NCI-H446 treated with DMSO at 0.1 percent for 48 hours (cell line): ENCODE measurements around the gene LHPP.

Source experiments
- DNase-seq: peaks from one replicate; lab custom pipeline; 2025; lab: John Stamatoyannopoulos, UW

Gene LHPP

DNA sequence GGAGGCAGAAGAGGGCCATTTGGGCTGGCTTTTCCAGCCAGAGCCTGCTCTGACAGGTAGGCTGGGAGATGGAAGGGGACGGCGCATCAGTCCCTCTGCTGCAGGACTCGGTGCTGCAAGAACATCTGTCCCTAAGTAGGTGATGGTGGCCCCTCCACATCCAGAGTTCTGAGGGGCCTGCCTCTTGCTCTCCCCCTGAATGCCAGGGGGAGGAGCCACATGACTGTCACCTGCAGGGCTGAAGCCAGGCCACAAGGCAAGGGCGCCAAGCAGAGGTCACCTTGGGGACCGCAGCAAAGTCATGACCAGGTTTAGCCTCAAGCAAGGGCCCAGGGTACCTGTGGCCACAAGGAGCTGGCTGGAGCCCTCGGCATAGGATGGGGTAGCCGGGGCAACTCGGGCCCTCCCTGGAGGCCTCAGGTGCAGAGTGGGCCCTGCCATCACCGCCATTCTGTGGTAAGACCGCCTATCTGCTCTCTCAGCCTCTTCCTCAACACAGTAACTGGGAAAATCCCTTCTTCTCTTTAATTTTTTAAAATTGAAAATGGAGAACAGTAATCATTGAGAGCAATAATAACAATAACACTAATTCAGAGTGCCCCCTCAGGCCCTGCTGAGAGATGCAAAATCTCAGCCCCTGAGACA is 183.3 kb downstream of the LHPP start:
- DNase-seq: no peak

DNA sequence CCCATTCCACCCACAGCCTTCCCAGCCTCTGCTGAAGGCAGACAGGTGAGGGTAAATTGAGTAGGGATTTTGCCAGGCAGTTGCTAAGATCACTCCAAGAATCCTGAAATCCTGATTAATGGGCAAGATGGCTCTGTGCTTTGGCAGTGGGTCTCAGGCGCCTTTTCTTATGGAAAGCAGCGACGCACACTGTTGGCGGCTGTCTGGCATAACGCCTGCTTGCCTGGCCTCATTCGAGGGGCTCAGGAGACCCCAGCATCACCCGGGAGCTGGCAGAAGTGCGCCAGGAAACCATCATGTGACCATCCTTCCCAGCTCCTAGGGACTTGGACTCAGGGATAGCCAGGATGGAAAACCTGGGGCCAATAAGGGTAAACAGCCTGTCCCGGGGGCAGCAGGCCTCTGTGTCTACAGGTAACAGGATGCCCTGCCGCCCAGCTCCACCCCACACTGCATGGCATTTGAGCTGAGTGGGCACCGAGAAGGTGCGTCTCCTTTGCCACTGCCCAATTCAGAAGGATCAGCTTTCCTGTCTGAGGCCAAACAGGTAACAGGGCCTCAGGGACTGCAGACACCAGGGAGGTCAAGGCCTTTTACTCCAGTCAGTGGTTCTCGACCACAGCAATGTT is 184.0 kb downstream of the LHPP start:
- DNase-seq: no peak

DNA sequence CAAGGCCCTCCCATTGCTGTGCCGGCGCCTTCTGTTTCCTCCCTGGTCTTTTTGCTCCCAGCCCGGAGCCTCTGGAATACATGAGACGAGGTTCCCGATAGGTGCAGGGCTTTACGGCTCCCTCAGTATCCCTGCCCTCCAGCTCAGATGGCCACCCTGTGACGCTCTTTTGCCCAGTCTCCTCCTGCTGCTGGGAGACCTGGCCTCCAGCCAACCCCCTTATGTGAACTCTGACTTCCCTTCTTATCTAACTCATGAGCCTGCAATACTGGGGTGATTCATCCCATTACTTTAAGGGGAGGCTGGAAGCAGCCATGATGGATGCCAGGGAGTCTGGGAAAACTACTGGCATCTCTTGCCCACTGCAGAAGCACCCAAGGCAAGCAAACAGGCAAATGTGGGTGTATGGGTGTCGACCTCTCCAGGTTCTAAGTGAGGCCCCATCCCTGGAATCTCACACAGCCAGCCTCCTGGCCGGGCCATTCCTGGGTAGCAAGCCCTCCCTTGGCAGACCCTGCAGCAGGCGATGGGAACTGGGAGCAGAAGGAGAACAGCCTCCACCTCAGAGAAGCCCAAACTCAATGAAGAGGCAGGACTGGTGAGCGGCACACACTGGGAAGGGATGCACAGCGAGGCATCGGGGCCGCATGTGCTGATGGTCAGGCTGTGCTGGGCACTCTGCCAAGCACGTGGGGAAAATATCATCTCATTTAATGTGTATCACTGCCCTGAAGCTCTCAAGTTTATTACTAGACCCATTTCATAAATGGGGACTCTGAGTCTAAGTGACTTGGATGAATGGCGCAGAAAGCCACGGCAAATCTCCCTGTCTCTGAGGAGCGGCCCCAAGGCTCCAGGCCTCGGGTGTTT is 185.1 kb downstream of the LHPP start:
- DNase-seq: no peak

DNA sequence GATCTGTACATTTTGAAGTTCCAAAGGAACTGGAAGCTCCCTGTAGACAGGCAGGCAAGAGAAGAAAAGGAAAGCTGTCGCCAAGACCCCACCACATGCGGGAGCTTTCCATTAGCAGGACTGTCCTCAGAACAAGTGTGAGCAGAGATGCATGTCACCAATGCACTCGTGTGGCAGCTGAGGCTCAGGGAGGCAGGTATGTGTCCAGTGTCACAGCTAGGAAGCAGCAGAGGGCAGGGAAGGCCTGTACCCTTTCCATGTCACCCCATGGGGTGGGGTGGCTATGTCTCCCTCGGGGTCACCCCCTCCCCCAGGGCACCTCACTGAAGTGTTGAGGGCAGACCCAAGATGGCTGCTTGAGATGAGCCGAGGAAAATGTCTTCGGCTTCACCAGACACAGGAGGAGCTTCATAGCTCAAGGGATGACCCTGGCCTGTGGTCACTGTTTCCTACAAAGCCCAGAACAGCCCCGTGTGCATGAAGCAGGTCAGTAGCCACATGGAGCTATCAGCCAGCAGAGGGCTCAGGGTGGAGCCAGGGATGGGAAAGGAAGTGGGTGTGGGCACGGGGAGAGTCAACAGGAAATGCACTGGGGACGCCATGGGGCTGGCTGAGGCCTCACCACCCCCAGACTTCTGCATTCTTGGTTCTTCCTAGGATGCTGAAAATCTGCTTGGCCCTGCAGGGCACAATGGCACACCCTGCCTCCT is 186.0 kb downstream of the LHPP start:
- no peak for DNase-seq

DNA sequence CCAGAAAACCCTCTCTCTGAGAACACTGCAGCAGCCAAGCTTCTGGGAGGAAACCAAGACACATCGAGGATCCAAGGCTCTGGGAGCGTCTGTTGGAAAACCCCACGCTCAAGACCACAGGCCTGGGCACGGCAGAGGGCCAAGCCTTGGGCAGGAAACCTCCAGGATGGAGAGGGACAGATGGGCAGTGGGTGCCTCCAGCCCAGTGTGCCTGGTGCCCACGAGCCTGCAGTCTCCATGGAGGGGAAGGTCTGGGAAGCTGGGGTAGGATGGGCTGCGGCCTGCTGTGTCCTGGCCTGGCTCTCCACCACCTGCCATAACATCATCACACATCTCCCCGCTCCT is 186.5 kb downstream of the LHPP start:
- DNase-seq: no peak

DNA sequence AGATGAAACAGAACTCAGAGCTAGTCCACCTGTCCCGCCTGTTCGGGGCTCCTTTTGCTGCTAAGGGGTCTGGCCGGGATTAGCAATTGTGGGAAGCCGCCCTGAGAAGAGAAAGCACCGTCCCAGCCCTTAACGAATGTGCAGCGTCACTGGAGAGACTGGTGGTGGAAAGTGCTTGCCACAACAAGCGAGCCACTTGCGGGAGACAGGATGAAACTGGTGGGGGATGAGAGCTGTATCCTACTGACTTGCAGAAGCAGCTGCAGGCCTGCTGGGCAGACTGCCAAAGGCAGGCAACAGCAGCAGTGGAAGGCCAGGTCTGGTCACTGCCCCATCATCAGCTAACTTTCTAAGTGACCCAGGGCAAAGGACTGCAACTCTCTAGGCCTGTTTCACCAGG is 187.1 kb downstream of the LHPP start:
- DNase-seq: no peak

DNA sequence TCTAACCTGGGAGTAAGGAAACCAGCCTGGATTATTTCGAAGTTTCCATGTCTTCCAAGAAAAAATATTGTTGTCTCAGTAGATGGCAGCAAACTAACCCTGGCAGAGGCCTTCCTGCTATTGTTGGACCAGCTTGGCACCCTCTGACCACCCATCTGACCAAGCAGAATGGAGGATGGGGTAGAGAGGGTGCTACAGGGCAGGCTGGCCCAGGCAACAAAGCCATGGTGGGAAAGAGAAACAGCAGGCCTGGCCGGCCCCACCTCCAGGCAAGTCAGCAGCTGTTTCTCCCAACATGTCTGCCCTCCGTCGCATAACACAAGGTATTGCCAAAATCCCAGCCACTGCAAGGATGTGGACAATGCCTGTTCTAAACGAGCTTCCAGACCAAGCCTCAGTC is 187.6 kb downstream of the LHPP start:
- DNase-seq: no peak

DNA sequence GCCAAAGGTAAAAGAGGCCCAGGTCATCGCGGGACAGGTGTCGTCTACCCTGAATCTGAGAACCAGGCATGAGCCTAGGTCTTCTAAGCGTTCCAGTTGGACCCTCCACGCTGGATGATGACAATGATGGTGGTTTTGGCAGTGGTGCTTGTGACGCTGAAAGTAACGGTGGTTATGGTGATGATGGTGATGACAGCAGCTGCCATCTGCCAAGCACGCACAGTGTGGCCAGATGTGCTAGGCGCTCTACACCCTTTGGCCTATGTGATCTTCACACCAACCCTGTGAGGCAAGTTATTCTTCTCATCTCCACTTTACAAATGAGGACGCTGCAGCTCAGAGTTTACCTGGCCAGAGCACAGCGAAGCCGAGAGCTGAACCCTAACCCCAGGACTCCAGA is 188.6 kb downstream of the LHPP start:
- no peak for DNase-seq

DNA sequence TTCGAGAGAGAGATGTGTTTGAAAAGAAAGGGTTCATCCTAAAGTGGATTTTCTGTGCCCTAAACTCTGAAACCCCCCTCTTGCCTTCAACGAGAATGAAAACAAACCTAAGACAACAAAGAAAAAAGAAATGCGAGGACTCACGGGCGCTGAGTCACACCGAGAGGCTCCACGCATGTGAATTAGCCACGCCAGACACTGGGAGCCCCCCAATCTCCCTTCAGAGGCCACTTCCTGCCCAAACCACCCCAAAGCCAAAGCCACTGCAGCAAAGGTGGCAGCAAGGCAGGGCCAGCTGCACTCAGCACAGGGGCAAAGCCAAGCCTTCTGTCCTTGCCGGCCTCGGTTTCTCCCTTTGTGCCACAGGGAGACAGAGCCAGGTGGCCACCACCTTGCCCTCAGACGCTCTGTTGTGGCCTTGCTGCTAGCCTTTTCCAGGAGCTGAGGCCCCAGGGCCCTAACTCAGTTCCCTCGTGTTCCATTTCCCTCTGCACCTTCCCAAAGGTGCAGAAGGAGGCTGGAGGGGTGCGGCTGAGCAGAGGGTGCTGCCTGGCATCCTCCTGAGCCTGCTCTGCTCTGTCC is 189.3 kb downstream of the LHPP start:
- no peak for DNase-seq

DNA sequence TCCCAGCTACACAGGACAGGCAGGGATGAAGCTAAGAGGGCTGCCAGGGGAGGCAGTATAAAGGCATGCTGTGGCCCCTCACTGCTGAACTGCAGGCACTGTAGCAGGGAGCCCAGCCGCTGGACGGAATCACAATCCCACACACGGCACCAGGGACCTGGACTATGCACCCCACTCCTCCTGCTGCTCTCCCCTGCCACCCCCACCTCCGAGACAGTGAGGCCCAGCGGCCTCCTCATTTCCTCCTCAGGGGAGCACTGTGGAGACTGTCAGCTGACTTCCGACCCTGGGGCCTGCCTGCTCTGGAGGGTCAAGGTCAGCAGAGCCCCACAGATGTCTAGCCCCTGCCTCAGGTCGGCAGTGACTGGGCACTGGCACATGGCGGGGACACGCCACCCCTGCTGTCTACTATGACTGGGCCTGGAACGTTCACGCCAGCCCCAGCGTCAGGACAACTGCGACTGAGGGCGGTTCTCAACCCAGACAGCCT is 189.8 kb downstream of the LHPP start:
- DNase-seq: no peak

DNA sequence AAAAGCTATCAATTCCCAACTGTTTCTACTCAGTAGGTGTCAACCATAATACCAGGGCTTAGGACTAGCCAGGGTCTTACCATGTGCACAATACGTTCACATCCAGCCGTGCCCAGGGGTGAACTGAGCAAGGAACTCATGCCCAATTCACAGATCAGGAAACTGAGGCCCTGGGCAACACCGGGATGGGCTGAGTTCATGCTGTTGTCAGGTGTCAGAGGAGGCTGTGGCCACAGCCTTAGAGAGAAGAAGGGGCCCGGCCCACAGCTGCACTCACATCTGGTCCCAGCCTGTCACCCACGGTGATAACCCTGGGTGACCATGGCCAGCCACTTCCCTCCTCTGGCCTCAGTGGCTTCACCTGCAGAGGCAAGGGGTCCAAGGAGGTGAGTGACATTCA is 190.6 kb downstream of the LHPP start:
- DNase-seq: no peak

DNA sequence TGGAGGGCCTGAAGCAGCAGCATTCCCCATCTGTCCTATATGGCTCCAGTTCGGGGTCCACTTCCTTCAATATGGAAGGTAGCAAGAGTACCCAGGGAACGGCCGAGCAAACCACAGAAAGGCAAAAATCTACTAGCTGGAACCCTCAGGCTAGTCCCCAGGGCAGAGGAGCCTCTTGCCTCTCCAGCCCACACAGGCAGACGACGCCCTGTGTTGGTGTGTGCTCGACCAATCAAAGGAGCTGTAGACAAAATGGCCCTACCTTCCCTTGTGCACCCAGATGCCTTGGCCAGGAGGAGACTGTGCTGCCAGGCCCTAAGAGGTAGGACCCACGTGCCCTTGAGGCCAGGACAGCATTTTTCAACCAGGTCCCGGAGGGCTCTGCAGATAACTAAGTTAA is 191.1 kb downstream of the LHPP start:
- DNase-seq: no peak

DNA sequence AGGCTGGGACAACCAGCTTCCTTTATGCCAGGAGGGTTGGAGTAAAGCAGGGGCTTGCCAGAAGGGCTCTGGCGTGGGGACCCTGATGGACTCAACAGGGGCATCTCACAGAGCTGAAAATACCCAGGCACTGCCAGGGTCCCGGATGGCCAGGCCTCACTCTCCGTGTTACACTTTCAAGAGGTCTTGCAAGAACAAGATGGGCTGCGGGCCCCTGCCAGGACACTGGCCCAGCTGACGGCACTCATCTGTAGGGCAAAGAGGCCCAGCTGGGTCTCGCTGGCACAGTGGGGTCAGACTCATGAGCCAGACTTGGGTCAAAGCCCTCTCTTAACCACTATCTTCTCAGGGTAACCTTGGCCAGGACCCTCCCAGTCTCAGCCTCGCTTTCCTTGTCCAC is 191.7 kb downstream of the LHPP start:
- no peak for DNase-seq

DNA sequence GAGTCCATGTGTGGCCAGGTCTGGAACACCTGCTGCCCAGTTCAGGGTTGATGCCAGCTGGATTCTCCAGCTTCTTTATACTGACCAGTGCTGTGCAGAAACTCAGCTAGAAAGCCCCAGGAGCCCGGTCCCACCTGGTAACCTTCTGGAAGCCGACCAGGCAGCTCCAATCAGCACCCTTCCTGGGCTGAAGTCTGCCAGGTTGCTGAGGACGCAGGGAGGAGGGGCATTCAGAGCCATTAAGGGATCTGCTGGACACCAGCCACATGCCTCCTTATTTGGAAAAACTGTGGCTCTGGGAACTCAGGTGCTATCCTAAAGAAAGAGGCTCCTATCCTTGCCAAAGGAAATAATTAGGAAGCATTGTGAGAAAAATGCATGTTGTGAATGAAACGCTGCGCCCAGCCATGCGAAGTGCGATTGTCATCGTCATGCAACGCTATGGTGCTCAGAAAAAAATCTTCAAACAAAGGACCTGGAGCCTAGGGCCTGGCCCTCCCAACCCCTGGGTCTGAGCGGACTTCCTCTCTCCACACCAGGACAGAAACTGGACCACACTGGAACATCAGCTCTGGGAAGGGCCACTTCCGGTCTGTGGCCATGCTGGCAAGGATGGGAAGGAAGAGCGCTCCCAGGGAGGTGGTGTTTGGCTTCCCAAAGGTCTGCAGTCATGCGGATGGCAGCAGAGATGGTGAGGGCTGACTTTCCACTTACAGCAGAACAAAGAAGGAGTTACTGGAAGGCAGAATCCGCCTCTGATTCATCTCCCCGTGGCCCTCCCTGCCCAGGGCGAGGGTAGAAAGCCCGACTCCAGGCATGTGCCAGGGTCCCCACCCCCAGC is 192.4 kb downstream of the LHPP start:
- DNase-seq: no peak

DNA sequence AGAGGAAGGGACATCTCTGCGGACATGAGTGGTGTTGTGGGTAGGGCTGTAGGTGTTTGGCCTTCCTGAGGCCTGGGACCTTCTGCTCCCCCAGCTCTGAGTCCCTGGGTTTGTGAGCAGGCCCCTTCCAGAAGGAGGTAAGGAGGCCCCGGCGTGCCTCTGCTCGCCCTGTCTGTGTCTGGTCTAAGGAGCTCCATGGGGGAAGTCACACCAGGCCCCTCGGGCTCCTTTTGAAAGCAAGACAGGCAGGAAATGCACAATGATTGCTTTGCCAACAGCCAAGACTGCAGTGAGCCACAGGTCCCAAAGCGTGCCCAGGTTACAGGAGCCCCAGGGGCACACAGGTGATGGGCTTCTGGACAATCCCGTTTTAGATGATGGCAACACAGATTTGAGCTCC is 193.1 kb downstream of the LHPP start:
- DNase-seq: no peak

DNA sequence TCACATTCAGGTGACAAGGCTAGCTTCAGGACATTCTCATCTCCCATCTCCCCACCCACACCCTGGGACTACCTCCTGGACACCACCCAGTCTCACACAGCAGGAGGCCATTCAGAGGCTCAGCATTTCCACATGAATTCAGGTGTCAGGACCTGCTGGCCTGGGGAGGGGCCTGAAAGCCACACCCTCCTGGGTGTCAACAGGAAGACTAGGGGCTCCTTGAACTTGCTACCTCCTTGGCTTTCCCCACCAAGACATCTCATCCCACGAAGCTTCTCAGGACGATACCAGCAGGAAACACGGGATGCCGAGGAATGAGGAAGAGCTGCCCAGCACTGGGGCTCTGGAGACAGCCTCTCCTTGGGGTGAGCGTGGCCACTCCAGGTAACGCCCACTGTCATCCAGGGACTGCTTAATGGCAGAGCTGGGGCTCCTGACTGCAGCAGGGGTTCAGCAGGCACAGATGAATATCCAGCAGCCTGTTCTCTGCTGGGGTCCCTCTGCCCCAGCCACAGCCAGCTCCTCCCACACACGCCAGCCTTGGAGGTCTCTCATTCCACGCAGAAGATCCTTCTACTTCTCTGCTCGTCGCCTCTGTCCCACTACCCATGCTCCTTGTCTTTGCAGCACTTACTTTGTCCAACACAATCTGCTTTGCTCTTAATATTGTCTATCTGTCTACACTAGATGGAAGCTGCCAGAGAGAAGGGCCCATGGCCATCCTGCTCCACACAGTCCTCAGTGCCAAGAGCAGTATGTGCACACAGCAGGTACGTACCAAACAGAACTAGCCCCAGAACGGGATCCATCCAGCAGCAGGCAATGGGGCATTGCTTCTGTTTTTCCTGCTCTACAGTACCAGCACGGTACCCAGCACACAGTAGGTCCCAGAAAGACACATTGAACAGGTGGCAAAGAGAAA is 193.8 kb downstream of the LHPP start:
- DNase-seq: no peak

DNA sequence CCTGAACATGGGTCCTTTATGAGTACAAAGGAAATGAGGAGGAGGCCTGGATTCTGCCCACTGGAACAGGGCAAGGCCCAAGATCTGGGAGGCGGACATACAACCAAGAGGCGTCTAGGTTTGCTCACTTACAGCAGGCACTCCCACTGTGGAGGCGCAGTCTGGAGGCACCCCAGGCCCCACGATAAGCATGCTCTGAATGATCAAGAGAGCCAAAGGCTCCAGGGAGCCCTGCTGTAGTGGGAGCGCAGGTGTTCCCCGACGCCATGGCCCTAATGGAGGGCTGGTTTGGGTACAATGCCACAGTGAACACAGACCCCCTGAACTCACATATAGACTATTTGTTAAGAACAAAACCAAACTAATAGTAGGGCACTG is 194.5 kb downstream of the LHPP start:
- no peak for DNase-seq

DNA sequence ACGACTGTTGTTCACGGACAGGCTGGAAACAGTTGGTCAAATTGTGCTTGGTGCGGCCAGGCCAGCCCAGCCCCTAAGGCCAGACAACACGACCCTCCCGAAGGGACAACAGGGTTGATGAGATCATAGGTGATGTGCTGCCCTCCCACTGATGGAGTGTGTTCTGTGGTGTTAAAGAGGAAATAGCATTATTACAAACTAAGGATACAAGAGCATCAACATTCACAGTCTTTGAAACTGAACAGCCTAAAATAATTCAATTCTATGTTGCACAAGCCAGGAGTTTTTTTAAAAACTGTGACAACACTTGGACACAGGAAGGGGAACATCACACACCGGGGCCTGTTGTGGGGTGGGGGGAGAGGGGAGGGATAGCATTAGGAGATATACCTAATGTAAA is 194.9 kb downstream of the LHPP start:
- no peak for DNase-seq

DNA sequence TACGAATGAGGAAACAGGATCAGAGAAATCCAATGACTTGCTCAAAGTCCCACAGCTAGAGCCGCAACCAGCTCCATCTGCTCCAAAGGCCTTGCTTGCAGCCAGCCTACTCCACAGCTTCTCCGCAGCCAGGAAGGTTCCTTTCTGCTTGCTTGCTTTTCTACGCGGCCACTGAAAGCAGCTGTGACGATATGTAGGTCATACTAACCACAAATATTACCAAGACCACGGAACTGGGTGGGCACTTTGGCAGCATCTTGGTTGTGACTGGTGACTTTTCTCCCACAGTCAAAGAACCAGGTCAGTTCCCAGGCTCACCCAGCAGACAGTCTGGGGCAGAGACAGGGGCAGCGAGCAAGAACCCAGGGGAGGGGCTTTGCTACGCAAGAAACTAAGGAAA is 196.2 kb downstream of the LHPP start:
- DNase-seq: no peak

DNA sequence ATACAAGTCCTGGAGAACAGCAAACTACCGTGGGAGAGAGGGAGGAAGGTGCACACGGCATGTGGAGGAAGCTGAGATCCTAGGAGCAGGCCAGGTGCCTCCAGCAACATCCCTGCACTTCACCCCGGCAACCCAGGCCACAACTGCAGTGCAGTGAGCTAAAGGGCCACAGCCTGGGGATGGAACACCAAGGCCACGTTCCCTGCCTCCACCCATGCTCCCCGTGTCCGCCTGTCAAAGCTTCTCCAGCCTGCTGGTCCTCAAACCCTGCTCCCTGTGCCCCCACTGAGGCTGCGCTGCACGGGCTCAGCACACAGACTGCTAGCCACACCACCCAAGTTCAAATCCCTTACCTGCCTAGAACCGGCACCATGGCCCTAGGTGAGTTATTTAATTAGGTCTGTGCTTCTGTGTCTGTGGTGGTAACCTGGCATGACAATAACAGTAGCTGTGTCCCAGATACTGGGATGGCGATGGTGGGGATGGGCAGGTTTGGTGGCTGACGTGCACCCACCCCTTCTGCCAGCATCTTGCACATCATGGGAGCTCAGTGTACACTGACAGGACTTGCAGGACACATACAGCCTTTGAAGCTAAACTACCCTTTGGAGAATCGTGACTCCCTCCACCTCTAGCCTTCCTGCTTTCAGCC is 197.1 kb downstream of the LHPP start:
- no peak for DNase-seq
